Stimulated activated CD4-positive, alpha-beta T cell treated with anti-CD3 and anti-CD28 coated beads, Interleukin-1b, Interleukin-23, amount 100 ng/mL, for 48 hours (primary cell): Measurements from ENCODE around the gene ABCB9.

Experiments used
- DNase-seq: peaks from one replicate; pipeline ENCODE4 v3.0.0-alpha.2; 2020

Gene ABCB9

GRCh38 chr12:122981587-122982476 lies 15.6 kb upstream of the ABCB9 start:
- peak; percentile 1 for DNase-seq

DNA sequence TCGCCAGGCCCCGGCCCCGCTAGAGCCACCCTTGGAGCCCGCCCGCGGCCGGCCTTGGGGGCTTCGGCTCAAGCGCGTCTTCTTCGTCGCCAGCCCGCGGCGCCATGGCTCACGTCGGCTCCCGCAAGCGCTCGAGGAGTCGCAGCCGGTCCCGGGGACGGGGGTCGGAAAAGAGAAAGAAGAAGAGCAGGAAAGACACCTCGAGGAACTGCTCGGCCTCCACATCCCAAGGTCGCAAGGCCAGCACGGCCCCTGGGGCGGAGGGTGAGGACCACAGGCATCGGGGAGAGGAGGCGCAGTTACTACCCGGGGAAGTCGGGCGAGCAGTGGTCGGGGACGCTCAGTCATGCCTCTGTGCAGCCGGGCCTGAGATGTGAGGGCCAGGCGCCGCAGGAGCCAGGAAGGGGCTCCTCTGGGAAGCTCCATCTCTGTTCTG lies 14.8 kb upstream of the ABCB9 start:
- peak; percentile 1 for DNase-seq

- peak; percentile 62 for DNase-seq
Observed at GRCh38 chr12:122980183-122981035, 14.1 kb upstream of the ABCB9 start, which contains the start of gene ARL6IP4. ARL6IP4 (plus strand) TSS chr12:122980681; CDS start chr12:122981140, 459 bp downstream.

GRCh38 chr12:122979908-122980182 lies 13.6 kb upstream of the ABCB9 start:
- no peak for DNase-seq

DNA sequence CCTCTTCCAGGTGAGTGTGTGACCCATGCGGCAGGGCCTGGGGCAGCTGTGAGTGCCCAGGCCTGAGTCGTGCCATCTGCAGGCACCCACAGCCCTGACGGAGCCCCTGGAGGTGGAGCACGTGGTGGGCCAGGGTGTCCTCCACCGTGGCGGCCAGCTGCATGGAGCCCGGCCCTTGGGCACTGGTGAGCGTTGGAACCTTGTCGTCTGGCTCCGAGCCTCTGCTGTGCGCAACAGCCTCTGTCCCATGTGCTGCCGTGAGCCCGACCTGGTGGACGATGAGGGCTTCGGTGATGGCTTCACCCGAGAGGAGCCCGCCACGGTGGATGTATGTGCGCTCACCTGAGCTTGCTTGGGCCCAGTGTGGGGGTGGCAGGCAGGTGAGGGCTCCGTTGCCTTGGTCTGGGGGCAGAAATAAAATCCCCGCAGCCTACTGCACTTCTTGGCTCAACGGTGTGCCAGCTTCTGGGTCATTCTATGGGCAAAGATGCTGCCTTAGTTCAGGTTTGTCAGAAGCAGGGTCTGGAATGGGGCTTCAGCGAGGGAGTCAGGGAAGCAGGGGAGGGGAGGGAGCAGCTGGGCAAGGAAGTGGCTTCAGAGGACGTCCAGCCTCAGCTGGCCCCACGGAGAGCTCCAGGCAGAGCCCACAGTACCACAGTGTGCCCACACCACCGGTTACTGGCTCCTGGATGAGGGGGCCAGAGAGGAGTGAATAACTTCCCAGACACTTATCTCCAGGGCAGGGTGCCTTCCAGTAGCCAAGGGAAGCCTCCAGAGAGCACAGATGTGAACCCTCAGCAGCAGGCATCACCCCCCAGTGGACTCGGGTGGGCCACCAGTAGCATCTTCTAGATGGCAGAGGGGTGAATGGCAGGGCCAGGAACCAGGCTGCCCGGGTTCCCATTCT lies 13.0 kb upstream of the ABCB9 start:
- no peak for DNase-seq

- no peak for DNase-seq
Observed at GRCh38 chr12:122978507-122978955, 12.3 kb upstream of the ABCB9 start.

GRCh38 chr12:122977655-122978392 lies 11.6 kb upstream of the ABCB9 start:
- no peak for DNase-seq

GRCh38 chr12:122977153-122977552 lies 10.9 kb upstream of the ABCB9 start:
- DNase-seq = no peak

- DNase-seq = no peak
Observed at GRCh38 chr12:122976648-122976975, 10.3 kb upstream of the ABCB9 start.

- DNase-seq = no peak
Observed at GRCh38 chr12:122975790-122976647, 9.8 kb upstream of the ABCB9 start.

DNA sequence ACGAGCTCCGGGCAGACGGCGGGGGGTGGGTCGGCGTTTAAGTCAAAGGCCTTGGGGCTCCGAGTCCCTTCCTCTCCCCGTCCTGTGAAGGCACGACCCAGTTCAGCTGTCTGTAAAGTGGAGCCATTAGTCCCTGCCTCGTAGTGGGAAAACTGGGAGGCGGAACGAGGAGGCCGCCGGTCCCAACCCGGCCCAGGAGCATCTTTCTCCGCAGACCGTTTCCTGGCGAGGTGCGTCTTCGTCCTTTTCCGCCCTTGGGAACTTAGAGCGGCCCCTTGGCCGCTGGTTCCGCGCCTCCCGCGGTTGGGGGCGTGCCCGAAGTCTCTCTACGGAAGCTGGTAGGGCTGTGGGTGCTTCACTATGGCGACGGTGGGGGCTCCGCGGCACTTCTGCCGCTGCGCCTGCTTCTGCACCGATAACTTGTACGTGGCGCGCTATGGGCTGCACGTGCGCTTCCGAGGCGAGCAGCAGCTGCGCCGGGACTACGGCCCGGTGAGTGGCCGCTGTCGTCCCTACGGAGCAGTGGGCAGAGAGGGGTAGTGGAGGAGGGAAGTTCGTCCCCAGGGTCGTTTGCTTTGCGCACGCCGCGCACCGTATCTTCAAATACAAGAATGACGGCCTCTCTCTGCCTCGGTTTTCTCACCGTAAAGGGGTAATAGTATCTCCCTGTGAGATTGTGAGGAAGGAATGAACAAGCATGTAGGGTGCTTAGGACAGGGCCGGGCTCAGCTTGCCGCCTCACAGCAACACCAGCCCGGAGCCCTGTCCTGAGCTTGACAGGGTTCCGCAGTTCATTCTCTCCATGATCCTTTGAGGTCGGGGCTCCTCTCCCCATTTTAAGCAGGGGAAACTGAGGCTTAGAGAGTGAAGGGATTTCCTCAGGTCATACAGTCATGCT lies 8.9 kb upstream of the ABCB9 start, which contains the start of gene OGFOD2:
OGFOD2 (plus strand) TSS at position 353 of the 898 bp plus-strand sequence; CDS start at position 361, 8 bp downstream.
- DNase-seq = peak; percentile 93

DNA sequence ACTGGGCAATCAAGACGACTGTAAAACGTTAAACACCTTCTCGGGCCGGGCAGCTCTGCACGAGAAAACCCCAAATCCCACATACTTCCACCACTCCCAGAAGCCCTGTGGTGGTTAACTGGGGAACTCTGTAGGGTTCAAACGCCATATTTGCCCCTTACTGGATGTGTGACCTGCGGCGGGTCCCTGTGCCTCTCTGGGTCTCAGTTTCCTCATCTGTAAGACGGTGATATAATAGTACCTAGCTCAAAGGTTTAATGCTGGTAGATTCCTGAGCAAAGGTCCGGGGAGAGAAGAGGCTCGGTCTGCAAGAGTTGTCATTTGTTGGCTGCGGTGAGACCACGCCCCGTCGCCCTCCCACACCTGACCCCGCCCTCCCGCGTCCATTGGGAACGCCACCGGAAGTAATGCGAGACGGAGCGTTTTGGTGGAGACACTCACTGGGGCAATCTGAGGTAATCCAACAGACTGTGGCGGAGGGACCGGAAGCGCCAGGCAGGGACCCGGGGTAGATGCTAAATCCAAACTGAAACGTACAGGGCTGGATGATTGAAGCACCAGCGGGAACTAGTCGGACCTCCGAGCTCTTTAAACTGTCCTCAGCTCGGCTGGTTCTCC lies 8.1 kb upstream of the ABCB9 start:
- peak; percentile 99 for DNase-seq

DNA sequence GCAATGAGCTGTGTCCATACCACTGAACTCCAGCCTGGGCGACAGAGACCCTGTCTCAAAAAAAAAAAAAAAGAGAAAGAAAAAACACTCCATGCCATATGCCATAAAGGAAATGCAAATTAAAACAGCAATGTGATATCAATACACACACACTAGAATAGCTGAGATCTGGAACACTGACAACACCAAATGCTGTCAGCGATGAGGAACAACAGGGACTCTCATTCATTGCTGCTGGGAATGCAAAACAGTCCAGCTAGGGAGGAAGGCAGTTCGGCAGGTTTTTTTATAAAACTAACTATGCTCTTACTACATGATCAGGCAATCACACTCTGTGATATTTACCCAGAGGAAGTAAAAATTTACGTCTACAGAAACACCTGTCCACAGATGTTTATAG lies 3.4 kb upstream of the ABCB9 start:
- DNase-seq = no peak

GRCh38 chr12:122968104-122968503 lies 1.8 kb upstream of the ABCB9 start:
- DNase-seq = no peak

DNA sequence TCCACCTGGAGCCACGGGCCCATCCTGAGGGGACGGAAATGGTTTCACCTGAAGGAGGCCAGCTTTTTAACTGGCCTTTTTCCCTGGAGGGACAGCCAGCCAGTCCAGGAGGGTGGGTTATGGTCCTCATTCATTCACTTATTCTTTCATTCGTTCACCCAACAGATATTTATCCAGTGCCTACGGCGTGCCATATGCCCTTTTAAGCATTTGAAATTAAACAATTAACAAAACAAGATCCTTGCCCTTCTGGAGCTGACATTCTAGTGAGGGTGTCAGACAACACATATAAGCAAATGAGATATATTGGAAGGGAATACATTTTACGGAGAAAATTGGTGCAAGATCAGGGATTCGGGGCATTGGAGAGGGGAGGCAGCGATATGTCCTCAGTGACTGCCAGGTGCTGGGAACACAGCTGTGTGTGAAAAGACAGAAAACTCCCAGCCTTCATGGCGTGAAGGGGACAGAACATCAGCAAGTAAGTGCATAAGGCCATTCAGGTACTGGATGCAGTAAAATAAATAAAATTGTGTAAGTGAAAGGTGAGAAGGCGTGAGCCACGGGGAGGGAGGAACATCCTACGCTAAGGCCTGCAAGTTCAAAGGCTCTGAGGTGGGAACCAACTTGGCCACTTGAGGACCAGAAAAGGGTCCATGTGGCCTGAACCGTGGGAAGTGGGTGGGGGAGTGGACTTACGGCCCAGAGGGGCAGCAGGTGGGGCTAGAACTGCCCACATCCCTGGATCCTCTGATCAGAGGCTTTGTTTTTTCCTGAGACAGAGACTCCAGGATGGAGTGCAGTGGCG lies 684 bp upstream of the ABCB9 start:
- no peak for DNase-seq

DNA sequence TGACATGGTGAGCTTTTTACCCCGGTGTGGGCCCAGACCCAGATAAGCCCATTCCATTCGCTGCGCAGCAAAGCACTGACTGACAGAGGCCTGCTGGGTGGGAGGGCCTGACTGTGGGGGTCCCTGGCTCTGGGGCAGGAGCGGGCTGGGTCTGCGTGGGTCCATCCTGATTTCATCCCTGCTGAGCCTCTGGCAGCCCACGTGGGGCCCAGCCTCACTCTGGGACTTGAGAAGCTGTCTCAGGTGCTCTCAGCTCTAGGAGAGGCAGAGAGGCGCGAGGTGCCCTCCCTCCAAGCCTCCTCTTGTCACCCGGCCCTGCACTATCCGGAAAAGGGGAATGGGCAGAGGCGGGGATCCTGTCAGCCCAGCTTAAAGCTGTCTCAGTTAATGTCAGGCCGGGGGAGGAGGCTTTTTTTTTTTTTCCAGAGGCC lies 927 bp downstream of the ABCB9 start:
- DNase-seq = no peak

DNA sequence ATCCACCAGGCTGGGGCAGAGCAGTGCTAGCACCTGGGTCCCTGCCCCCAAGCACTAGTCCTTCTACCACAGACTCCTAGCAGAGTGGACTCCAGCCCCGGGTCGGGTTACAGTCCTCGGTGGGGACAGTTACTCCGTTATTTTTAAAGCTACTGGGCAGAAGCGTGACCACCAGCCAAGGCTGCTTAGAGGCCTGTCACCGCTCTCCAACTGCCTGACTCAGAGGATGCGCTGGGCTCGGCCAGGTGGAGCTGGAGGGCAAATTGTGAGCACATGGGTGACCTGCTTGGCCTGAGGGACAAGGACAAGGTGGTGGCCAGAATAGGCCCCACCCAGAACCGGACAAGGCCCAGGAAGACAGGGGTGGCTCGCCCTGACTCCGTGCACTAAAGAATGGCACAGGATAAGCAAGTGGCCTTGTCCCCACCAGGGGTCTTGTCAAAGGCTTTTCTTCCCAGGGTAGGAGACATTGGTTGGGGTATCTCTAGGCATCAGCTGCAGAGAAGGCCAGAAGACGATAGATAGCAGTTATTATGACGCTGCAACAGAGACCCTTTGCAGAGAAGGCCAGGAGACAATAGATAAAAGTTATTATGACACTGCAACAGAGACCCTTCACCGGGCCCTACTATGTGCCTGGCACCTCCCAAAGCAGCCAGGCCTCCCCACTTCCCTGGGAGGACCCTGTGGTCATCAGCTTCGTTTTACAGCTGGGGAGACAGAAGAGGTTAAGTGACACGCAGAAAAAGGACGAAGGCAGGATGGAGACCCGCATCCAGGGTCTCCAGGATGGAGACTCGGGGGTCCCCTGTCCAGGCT lies 1.6 kb downstream of the ABCB9 start:
- no peak for DNase-seq

DNA sequence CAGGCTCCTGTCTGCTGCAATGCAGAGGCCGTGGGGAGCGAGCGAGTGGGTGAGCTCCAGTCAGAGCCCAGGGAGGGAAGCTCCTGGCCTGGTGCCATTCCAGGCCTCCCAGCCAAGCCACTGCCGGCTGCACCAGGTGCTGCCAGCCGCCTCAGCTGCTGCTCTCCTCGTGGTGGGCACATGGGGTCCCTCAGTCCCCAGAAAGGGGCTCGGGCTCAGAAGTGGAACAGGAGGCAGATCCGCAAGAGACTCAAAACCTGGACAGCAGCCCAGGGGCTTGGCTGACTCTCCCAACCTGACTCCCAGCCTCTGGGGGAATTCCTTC lies 2.4 kb downstream of the ABCB9 start:
- DNase-seq = no peak
